Endothelial cell of umbilical vein (primary cell): ENCODE results near the gene IVD. TPM values are rescaled to one million over a fixed set of nuclear protein-coding genes. Genes with fewer than 3 reads are reported as not detected.

ENCODE experiments used
- BruUV-seq: library from RNA; stranded (reverse); fragments of 400-500 nt; replicated peaks from 2 replicates; lab custom pipeline; 2021; lab: Mats Ljungman, UMichigan
- CTCF ChIA-PET: fragments of 300-600, 350-600 bp; sonication (Branson Sonifier 250); formaldehyde crosslinking; loops from one replicate; lab custom pipeline; 2021; ENCODE audit warnings: antibody characterized with exemption, inconsistent platforms; lab: Charles Lee
- POLR2A ChIA-PET: fragments of 300-600, 350-600 bp; sonication (Branson Sonifier 250); formaldehyde crosslinking; loops from one replicate; lab custom pipeline; 2021; ENCODE audit warnings: antibody characterized with exemption, inconsistent platforms; lab: Charles Lee
- DNase-seq: peaks from one replicate; pipeline ENCODE4 v3.0.0-alpha.2; 2011; ENCODE audit warnings: low read depth, low spot score
- FAIRE-seq: peaks from 2 replicates; lab custom pipeline; 2011; peaks lifted over from hg19 to GRCh38; lab: Jason Lieb, UNC
- H2AFZ ChIP-seq: 2 replicates; pipeline ENCODE4 v1.6.0; 2012; ENCODE audit warnings: low read depth, low read length, control low read depth, inconsistent platforms
- H3K27ac ChIP-seq: 2 replicates; pipeline ENCODE4 v1.5.1; 2011; ENCODE audit warnings: low read depth, mild to moderate bottlenecking, control low read depth, low read length, moderate library complexity; ENCODE audit not compliant: insufficient read depth
- H3K27me3 ChIP-seq, 2 experiments: 2 replicates each; pipeline versions ENCODE4 v1.6.0 to v1.6.1; 2011; ENCODE audit warnings: low read length in 2 of 2, mixed read lengths in 1 of 2; ENCODE audit not compliant: control insufficient read depth in 2 of 2, insufficient read depth in 2 of 2
- H3K36me3 ChIP-seq, 2 experiments: 2 replicates in 1 of 2; 3 replicates in 1 of 2; pipeline ENCODE4 v1.5.1; 2011; ENCODE audit warnings: low read length in 2 of 2, mild to moderate bottlenecking in 1 of 2, moderate library complexity in 1 of 2; ENCODE audit not compliant: control insufficient read depth in 2 of 2, insufficient read depth in 2 of 2; ENCODE audit errors: extremely low read depth in 1 of 2
- H3K4me1 ChIP-seq: 3 replicates; pipeline ENCODE4 v1.5.1; 2011; ENCODE audit warnings: mild to moderate bottlenecking, low read length; ENCODE audit not compliant: control insufficient read depth, insufficient read depth; ENCODE audit errors: extremely low read depth
- H3K4me2 ChIP-seq: 2 replicates; pipeline ENCODE4 v1.6.1; 2011; ENCODE audit warnings: low read length, control low read depth, mixed read lengths; ENCODE audit not compliant: insufficient read depth
- H3K4me3 ChIP-seq, 3 experiments: fragments of 200-600 bp in 1 of 3; sonication (generic), shearing (Covaris generic) in 1 of 3; replicated peaks in 1 of 3; 2 replicates each; pipeline ENCODE4 v1.5.1; 2011 to 2016; ENCODE audit warnings: control low read depth in 3 of 3, low read length in 3 of 3, mild to moderate bottlenecking in 2 of 3, inconsistent platforms in 1 of 3, low read depth in 1 of 3, moderate library complexity in 1 of 3; ENCODE audit not compliant: insufficient read depth in 1 of 3
- H3K79me2 ChIP-seq: 2 replicates; pipeline ENCODE4 v1.6.0; 2012; ENCODE audit warnings: low read length, inconsistent platforms; ENCODE audit not compliant: control insufficient read depth, insufficient read depth
- H3K9ac ChIP-seq: replicated peaks from 2 replicates; pipeline ENCODE3; 2011; ENCODE audit warnings: low read length, control low read depth; ENCODE audit not compliant: insufficient read depth; ENCODE audit errors: extremely low read depth
- H3K9me1 ChIP-seq: replicated peaks from 3 replicates; pipeline ENCODE4 v1.6.0; 2011; ENCODE audit warnings: mild to moderate bottlenecking, low read length; ENCODE audit not compliant: control insufficient read depth, insufficient read depth; ENCODE audit errors: extremely low read depth
- H3K9me3 ChIP-seq: replicated peaks from 2 replicates; pipeline ENCODE4 v1.5.1; 2012; ENCODE audit warnings: low read length, inconsistent platforms; ENCODE audit not compliant: control insufficient read depth, insufficient read depth
- H4K20me1 ChIP-seq: replicated peaks from 2 replicates; pipeline ENCODE3; 2011; ENCODE audit warnings: mild to moderate bottlenecking, low read length; ENCODE audit not compliant: control insufficient read depth, insufficient read depth; ENCODE audit errors: extremely low read depth
- CTCF ChIP-seq, 2 donors: IDR thresholded peaks; 1 replicate in 1 of 2; 2 replicates in 1 of 2; pipeline ENCODE4 v1.5.1; 2011; ENCODE audit warnings: low read length in 2 of 2, mild to moderate bottlenecking in 2 of 2, moderate library complexity in 2 of 2, control low read depth in 1 of 2, inconsistent platforms in 1 of 2, low read depth in 1 of 2; ENCODE audit not compliant: insufficient read depth in 1 of 2; ENCODE audit errors: extremely low read depth in 1 of 2
- EZH2 ChIP-seq: IDR thresholded peaks from 2 replicates; pipeline ENCODE4 v1.6.1; 2012; ENCODE audit warnings: borderline replicate concordance, low read depth, mild to moderate bottlenecking, moderate library complexity, low read length, inconsistent platforms; ENCODE audit not compliant: severe bottlenecking
- FOS ChIP-seq: IDR thresholded peaks from 2 replicates; pipeline ENCODE4 v1.6.1; 2011; ENCODE audit warnings: mild to moderate bottlenecking, low read length, moderate library complexity, borderline replicate concordance; ENCODE audit not compliant: insufficient read depth
- GATA2 ChIP-seq: IDR thresholded peaks from 2 replicates; pipeline ENCODE4 v1.7.0; 2011; ENCODE audit warnings: low read depth, mild to moderate bottlenecking, moderate library complexity, mixed read lengths, low read length; ENCODE audit not compliant: insufficient read length, insufficient read depth
- JUN ChIP-seq: IDR thresholded peaks from 2 replicates; pipeline ENCODE4 v1.6.1; 2011; ENCODE audit warnings: borderline replicate concordance, low read depth; ENCODE audit not compliant: insufficient read length, insufficient read depth
- MYC ChIP-seq: IDR thresholded peaks from one replicate; pipeline ENCODE4 v1.6.1; 2011; ENCODE audit warnings: mild to moderate bottlenecking, low read depth, low read length
- POLR2A ChIP-seq: IDR thresholded peaks from 2 replicates; pipeline ENCODE4 v1.6.1; 2012; ENCODE audit warnings: low read depth, mild to moderate bottlenecking, control low read depth, low read length
- POLR2AphosphoS5 ChIP-seq: IDR thresholded peaks from 2 replicates; pipeline ENCODE4 v1.6.1; 2012; ENCODE audit warnings: low read depth, mild to moderate bottlenecking, control low read depth, low read length, moderate library complexity; ENCODE audit not compliant: insufficient read depth
- dilution Hi-C: fragments of 300-500 bp; cut with MboI; formaldehyde crosslinking; loops from one replicate; pipeline ENCODE4 v1.15.0; 2019; ENCODE audit warnings: low sequenced_read_pairs; ENCODE audit not compliant: extremely low pct_ligation_motif_present
- intact Hi-C: fragments of 100-400 bp; cut with micrococcal nuclease; formaldehyde crosslinking; loops from one replicate; pipeline ENCODE4 v1.10.0; 2022
- polyA plus RNA-seq, 4 experiments: library from polyadenylated mRNA; depleted of rRNA in 3 of 4; stranded (reverse) in 3 of 4; unstranded in 1 of 4; fragments of >200 nt; gene quantifications; 2 replicates each; pipeline versions ENCODE4 v1.2.1 to v1.2.3, GENCODE V29; 2011 to 2012; ENCODE audit warnings: missing spikeins in 1 of 4
- total RNA-seq: library from RNA; stranded (reverse); gene quantifications from 2 replicates; pipeline ENCODE4 v1.2.3, GENCODE V29; 2021
- TF ChIP-seq, protein P1 (sequence below): IDR thresholded peaks from 2 replicates; pipeline ENCODE4 v1.6.1; 2011; ENCODE audit not compliant: insufficient read depth, insufficient read length

The IVD gene
- total and polyA plus RNA-seq, 2 donors (not counting 3 experiments of a cell fraction or from before 2014, with no cell fraction given) = 34.1 to 62.5 TPM

DNA sequence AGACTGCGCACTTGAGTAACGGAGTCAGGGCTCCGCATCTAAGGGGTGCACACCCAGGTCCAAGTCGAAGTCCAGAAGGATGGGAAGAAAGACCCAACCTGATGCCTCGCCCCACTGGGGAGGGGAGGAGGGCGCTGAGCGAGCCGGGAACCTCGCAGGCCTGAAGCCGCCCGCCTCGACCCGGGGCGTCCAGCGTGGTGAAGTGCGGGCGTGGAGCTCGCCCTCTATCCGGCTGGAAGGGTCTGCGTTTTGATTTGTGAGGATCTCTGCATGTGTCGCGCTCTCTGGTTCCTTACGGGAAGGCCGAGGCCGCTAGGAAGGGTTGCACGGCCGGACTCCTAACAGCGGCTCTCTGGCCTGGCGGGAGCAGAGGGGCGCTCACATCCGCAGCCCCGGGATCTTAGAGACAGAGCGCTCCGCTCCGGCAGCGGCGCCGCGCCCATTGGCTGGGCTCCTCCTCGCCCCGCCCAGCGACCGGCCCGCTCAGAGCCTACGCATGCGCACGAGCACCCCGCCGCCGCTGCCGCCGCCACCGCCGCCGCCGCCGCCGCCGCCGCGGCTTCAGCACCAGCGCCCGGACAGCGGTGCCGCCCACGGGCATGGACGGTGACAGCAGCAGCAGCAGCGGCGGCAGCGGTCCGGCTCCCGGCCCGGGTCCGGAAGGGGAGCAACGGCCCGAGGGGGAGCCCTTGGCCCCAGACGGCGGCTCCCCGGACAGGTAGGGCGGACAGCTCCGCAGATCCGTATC, 47.7 kb upstream of the IVD start, which contains the start of gene DISP2:
TSS of gene DISP2 (plus strand) at position 497 of the 748 bp plus-strand sequence. CDS start at position 600, 103 bp downstream.
- POLR2A ChIA-PET = interaction anchor here (0.6 kb wide), 1 partner anchor 25 kb away, joined by 3 read pairs; no protein-coding TSS in a partner anchor
- peaks cover 9 to 13% of the 10 kb centered on the region in 2 experiments for H3K27me3 ChIP-seq
- dilution Hi-C loops = no loop called here
- H2AFZ ChIP-seq = peak within 1 kb of the TSS; percentile 97
- no TSS peak for BruUV-seq
- peak within 1 kb of the TSS; percentile 86 for H3K4me2 ChIP-seq
- DNase-seq = peak; percentile 84
- no peaks in the 10 kb centered on the region for H3K36me3 ChIP-seq
- no peaks in the 10 kb centered on the region for H3K9me1 ChIP-seq
- no peak within 1 kb of the TSS for H3K9ac ChIP-seq
- H3K4me1 ChIP-seq = peaks cover 8% of the 10 kb centered on the region
- no peaks in the 10 kb centered on the region for H3K9me3 ChIP-seq
- TF ChIP-seq GATA2 = no peak
- no peak for TF ChIP-seq POLR2A
- no peak for TF ChIP-seq POLR2AphosphoS5
- TF ChIP-seq MYC = no peak
- TF ChIP-seq FOS = no peak
- no peak for TF ChIP-seq CTCF (IDR thresholded peaks at IDR 0.05; ENCODE audit: extremely low read depth in 1 of 2, insufficient read depth in 1 of 2, low read depth in 1 of 2, low read length in 2 of 2)
- no peak for TF ChIP-seq EZH2
- TF ChIP-seq JUN = no peak
- TF ChIP-seq, protein P1, sequence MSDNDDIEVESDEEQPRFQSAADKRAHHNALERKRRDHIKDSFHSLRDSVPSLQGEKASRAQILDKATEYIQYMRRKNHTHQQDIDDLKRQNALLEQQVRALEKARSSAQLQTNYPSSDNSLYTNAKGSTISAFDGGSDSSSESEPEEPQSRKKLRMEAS = no peak
- FAIRE-seq = peak; percentile 35
- no peaks in the 10 kb centered on the region for H4K20me1 ChIP-seq
- CTCF ChIA-PET = interaction anchor here (1.1 to 6.4 kb wide), 9 partner anchors 11 to 501 kb away, joined by 3 to 82 read pairs (median 4); partner anchors contain the start of gene CCDC9B
- no peaks in the 10 kb centered on the region for H3K79me2 ChIP-seq
- H3K27ac ChIP-seq = no peak within 1 kb of the TSS
- H3K4me3 ChIP-seq = peak within 1 kb of the TSS; percentile 35 to 54 (median 41)
- intact Hi-C loops = loop anchor here (1.0 kb wide), 2 partner anchors 10 to 35 kb away; partner anchors contain the start of gene INAFM2
